Measurements from ENCODE around the gene RGS8.
"Not testable (repeated sequence)": the region's sequence is repeated elsewhere in the genome, so short reads cannot be mapped to it uniquely, and the experiment has no call there.

The RGS8 gene

DNA sequence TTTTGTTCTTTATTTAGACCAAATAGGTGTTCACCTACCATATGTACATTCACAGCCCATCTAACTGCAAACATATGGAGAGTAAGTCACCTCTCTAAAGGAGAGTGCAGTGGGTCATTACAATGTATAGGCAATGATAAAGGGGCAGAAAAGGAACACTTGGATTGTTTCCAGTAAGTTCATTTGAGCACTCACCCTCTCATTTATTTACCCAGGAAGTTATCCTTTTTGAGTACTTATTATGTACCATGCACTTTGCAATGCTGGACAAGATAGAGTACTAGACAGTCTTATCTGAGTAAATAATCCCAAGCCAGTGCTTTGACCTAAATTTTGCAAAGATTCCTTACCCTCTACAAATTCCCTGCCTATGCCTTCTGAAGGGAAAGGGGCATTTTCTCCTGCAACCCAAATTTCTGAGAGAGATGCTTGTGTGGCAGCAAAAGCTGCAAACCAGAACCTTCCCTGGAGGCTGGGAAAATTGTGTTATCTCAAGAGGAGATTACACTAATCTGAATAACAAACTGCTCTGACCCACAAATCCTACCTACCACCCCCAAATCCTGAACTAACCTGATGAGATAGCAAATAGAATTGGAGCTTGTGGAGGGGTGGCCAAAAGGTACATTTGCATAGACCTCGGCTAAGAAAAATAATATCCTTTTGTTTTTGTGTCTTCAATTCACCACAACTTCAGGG is 18.6 kb upstream of the RGS8 start:
- DNase-seq (ENCODE audit: low read depth): no peak

DNA sequence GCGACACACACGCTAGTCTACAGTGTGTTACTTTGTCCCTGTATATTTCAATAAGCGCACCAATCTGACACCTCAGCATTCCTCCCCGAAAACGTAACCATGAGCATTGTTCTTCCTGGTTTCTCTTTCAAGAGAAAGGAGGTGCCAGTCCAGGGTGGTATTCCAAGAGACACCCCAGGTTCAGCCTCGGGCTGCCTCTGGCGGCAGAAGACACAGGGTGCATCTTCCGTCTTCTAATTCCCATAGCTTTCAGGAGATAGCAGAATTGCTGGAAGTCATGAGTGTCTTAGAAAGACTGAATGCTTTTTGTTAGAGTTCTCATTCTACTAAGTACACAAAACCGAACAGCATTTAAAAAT is 15.9 kb upstream of the RGS8 start:
- no peak for DNase-seq (ENCODE audit: low read depth)

DNA sequence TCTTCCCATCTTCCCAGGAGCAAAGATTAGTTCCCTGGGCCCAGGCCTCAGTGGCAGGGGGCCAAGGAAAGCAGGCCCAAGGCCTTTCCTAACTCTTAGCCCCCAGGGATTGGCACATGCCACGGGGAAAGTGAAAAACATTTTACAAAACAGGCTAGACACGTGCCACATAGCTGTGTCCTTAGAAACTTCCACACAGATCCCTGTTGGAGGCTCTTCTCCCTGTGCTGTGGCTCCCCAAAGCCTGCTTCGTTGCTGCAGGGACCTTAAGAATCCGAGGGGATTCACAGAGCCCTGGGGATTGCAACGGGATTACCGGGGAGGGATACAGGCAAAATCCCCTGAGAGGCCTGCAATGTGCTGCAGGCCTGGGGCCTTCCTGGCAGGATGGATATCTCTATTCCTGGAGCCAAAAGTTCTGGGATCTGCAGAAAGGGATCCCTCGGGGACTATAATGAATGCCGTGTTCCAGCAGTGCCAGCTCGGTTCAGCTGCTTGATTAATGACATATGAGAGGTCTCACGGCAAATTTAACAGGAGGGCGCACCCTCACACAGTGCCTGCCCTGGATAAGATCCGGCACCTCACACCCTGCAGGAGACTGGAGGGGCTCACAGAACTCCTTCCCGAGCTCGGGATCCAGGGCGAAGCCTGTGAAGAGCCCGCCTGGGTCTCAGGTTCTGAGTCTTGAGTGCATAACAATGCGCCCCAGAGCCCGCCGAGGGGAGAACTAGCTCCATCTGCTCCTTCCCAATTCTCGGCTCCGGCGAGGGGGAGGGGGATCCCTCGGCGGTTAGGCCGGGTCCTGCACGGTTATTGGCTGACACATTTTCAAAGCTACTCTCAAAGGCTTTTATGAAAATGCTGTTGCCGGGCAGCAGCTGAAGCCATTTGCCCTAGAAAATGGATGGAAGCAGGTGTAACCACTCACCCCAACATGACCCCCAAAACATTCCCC is 15.3 kb upstream of the RGS8 start:
- DNase-seq (ENCODE audit: low read depth): no peak

DNA sequence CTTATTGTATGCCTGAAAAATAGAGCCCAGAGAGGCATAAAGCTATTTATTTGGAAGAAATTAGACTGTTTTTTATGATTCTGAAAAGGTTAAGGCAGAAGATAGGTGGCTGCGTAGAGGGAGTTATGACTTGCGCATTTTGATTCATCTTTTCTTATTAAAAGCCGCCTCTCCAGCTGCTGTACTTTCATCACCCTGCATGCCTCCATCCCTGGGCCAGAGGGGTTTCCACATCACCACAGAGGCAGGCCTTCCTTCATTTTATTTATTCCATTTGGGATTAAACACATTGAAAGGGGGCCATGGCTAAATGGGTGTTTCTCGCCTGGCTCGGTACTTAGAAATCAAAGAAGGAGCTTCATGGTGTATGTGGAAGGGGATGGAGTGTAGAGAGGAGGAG is 14.6 kb upstream of the RGS8 start:
- DNase-seq (ENCODE audit: low read depth): no peak

DNA sequence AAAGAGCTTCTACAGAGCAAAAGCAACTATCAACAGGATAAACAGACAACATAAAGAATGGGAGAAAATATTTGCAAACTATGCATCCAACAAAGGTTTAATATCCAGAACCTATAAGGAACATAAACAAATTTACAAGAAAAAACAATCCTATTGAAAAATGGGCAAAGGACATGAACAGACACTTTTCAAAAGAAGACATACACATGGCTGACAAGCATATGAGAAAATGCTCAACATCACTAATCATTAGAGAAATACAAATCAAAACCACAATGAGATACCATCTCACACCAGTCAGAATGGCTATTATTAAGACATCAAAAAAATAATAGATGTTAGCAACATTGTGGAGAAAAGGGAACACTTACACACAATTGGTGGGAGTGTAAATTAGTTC is 8.8 kb upstream of the RGS8 start:
- DNase-seq (ENCODE audit: low read depth): not testable (repeated sequence)

DNA sequence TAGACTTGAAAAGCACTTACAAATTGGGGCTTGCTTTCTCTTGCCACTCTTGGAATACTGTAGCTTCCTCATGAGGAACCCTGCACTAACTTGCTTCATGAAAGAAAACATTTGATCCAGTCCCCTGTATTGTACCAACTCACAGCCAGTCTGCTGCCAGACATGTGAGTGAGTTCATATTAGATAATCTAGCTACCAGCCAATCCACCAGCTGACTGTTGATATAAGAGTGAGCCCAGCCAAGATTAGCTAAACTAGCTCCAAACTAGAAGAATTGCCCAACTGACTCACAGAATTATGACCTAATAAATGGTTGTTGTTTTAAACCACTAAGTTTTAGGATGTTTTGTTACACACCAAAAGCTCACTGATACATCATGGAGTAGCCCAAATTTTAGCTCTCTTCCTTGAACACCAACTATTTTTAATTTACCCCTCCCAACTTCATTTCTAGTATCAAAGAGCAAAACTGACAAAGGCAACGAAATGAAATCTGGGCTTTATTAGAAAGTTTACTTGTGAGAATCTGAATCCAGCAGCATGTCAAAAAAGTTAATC is 6.6 kb upstream of the RGS8 start:
- no peak for DNase-seq (ENCODE audit: low read depth)

DNA sequence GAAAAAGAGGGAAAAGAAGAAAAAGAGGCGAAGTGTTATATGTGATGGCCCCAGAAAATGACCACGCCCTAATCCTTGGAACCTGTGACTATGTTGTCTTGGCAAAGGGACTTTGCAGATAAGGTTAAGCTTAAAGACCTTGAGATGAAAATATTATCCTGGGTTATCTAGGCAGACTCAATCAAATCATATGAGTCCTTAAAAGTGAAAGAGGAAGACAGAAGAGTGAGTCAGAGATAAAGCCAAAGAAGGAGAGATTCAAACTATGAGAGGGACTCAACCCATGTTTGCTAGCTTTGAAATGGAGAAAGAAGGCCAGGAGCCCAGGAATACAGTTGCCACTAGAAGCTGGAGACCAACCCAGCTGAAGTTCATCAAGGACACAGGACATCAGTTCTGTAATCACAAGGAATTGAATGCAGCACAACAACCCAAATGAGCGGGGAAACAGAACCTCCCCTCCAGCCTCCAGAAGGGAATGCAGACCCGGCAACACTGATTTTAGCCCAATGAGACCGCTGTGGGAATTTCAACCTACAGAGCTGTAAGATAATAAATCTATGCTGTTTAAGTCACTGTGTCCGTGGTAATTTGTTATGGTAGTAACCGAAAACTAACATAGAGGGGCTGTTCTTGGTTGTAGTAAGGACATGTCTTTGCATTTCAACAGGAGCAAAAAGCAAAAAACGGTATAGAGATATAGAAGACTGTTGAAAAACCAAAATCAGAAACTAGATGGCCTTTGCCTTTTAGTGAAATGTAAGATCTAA is 4.2 kb upstream of the RGS8 start:
- DNase-seq (ENCODE audit: low read depth): no peak

DNA sequence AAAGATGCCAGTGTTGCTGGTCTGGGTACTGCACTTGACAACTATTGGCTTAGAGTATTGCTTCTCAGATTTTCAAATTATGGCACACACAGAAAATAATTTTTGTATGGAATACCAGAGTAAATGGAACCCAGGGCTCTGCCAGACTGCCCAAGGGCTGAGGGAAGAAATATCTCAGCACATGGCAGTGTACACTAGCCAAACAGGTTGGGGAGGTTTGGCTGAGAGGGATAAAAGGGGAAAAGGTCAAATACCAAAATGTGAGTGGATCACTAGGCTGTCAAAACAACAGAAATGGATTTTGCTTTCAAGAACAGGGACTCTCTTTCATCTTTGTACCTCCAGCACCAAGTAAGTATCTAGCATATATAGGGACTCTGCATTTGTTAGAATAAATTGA is 3.0 kb upstream of the RGS8 start:
- no peak for DNase-seq (ENCODE audit: low read depth)

DNA sequence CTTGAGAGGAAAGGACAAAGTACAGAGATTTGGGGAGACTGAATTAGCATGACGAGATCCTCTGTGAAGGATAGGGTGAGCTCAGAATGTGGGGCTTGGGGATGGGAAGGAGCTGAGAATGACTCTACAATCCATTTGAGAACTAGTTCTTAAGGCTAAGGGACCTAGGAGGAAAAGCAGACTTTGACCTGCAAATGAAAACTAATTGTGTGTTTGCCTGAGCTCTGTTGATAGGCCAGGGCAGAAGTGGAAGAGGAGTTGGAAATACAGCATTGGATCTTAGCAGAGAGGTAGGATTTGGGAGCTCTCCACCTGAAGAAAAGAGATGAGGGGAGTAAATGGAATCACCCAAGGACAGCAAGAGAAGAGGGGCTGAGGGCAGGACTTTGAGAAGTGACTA is 2.1 kb upstream of the RGS8 start:
- DNase-seq (ENCODE audit: low read depth): no peak

DNA sequence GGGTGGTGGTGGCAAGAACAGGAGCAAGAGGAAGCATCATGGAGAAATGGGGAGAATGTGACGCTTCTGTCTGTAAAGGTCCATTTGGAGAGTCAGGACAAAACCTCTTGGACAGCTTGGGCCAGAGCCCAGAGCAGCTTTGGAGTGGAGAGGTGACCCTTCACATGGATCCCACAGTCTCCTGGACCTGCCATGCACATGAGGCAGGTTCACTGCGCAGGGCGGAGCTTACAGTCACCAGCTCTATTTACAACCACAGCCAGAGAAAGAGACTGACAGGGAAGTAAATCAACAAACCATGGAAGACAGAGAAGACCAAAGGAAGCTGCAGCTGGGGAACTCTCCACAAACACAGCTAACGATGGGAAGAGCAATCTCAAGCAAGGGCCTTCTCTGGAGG is 828 bp upstream of the RGS8 start:
- DNase-seq (ENCODE audit: low read depth): no peak

DNA sequence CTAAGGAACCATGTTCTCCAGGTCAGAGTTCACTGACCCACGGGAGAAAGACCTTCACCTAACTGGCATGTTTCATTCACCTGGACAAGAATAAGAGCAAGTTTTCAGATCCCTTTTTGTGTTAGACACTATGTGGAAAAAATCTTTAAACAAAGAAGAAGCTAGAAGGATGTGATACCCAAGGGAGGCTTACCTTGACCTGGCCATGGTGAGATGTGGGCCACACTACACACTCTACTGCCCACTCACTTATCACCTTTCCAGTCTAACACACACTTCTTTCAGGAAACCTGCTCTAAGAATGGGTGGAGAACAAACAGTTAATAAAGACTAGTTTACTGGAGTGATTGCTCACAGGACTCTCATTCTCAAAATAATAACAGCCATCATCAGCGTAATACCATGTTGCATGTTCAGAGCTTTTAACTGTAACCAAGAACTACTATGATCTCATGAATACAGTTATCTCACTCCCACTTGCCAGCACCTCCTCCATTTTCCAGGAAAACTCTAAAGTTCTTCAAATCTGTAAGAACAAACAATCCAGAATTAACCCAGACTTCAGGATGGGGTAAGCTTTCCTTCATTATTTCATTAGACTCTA is 1.4 kb downstream of the RGS8 start:
- no peak for DNase-seq (ENCODE audit: low read depth)

DNA sequence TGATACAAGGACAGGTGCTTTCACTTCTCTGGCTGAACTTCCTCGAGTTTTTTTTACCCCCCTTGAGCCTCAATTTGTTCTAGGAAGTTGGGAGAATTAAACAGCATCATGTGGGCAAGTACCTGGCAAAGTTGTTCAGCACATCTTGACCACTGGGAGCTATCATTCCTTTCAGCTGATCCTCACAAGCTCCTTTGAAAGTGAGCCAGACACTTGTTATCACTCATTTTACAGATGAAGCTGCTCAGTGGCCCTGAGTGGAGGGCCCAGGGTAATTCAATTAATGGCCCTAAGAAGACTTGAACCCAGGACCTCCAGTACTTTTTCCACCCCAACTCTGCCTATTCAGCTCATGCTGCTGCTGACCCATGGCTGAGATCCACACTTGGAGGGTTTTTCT is 2.0 kb downstream of the RGS8 start:
- no peak for DNase-seq (ENCODE audit: low read depth)

DNA sequence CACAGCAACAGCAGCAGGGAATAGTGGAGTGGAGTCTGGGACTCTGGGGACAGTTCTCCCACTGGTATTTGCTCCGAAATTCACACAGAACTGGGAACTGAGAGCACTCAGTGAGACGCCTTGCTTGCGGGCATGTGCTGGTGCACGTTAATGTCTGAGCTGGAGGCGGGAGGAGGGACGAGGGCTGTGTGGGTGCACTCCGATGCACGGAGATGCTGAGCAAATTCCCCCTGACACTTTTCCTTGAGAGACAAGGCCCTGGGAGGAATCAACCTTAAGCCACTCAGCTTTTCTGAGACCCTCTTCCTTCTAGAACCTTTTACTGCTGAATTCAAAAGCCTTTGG is 2.8 kb downstream of the RGS8 start:
- no peak for DNase-seq (ENCODE audit: low read depth)

DNA sequence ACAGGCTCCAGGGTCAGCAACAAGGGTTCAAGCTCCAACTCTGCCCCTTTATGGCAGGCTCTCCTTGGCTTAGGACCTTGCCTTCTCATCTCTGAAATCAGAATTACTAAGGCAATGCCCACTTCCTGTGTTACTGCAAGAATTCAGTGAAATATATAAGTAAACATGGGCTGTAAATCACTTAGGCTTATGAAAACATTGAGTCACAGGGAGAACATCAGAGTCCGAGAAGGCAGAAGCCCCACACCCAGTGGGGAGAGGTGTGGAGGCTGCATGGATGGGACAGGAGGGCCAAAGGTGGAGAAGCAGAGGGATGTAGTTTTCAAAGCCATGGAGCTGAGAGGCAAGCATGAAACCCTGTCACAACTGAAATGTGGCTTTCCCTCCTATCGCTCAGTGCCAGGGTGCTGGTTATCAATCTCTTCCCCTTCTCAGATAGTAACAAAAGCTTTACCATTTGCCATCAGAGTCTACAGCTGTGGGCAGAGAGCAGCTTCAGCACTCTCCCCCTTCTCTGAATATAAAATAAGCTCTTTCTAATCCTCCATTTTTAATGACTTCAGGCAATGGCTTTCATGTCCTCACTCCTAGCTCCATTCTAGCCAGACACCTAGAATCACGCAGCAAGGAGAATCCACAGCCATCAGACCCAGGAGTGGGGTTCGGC is 3.4 kb downstream of the RGS8 start:
- no peak for DNase-seq (ENCODE audit: low read depth)

DNA sequence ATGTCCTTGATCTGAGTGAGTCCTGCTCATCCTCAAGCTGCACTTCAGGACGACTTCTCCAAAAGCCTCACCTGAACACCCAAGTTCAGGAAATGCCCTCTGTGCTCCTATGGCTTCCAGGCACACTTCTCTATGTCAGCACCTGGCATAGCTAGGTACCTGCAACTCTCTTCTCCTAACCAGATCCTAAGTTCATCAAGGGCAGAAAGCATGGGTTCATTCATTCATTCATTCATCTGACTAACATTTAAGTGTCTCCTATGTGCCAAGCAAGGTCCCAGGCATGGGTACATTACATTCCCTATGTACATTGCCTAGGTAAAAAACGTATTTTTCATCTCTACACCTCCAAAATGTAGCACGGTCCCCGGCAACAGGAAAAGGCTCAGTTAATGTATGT is 4.0 kb downstream of the RGS8 start:
- no peak for DNase-seq (ENCODE audit: low read depth)

DNA sequence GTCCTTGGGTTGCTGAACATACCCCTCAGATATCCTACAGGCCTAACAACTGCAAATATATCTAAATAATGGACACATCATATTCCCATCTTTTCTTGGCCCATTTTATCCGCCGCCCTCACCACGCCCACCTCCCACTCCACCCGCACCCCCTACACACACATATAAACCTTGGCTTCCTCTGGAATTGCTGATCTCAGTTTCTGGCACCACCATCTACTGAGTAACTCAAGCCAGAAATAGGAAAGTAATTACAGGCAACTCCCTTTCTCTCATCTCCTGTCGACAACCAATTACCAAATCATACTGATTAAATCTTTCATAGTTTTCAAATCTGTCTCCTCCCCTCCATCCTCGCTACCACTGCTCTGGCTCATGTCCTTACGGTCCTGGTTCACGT is 4.7 kb downstream of the RGS8 start:
- DNase-seq (ENCODE audit: low read depth): no peak

DNA sequence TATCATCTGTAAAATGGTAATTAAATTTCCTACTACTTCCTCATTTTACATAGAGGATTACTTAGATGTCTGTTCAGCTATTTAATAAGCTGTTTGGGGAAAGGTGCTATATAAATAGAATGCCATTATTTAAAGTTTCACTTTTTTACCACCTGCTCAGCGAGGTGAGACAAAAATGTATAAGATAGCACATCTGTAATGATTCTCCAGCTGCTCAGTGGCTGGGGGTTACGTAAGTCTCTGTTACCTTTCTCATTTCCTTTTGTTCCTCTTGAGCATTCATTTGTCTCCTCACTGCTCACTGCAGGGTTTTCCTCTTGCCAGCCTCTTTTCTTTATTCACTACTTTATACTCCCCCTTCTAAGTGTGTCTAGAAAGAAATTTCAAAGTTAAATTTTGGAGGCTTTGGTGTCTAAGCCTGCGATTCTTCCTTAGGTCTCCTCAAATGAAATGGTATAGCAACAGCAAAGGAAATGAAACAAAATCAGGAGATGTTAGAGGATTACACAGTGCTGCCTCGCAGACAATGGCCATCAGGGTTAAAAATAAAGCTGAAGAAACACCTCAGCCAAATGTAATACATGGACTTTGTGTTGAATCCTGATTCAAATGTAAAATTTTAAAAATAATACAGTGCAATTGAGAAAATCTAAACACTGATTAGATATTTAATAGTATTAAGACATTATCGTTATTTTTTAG is 6.8 kb downstream of the RGS8 start:
- no peak for DNase-seq (ENCODE audit: low read depth)

DNA sequence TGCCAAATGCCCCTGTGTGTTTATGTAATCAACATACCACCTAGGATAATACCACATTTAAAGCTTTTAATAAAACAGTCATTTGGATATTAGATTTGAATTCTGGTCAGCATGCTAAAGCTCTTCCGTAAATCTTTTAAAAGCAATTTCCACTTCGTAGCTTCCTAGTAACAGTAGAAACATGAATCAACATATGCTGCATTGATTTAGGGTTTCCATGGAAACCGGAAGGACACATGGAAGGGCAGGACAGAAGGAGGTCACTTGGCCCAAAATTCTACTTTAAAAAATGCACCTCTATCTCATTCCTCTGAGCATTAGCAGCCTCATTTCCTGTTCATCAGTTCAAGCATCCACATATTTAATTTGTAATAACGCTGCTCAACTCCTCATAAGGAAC is 8.1 kb downstream of the RGS8 start:
- no peak for DNase-seq (ENCODE audit: low read depth)

DNA sequence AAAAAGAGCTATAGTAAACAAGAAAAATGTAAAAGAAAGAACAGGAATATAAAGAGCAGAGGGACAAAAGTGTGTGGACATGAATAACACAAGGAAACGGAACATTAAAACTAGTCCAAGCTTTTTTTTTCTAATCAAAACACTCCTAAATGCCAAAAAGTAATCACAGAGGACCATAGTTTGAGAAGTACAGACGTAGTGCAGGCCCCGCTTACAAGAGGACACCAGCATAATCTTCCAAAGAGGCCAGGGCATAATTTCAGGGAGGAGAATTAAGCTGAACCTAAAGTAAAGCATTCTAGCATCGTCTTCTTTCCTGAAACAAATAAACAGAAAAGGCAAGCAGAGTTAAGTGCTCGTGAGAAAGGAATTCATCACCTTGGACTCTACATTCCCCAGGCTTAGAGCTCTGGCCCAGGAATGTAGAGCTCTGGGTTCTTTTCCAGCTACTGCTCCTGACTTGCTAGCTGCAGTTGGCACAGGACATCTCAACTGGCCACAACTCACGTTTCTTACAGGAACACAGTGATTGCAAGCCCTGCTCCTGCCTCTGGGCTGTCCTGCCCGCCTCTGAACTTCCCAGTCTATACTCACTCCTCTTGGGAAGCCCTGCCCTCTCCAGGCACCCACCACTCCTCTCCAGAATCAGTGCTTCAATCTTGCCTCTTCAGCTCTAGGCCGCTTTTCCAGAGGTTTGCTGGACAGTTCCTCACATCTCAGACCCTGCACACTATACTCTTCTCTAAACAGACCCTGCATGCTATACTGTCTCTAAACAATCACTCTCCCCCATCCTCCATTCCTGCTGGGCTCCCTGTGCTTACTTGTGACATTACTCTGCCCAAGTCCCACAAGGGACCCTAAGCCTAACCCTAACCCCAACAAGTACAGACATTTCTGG is 9.8 kb downstream of the RGS8 start:
- DNase-seq (ENCODE audit: low read depth): no peak

DNA sequence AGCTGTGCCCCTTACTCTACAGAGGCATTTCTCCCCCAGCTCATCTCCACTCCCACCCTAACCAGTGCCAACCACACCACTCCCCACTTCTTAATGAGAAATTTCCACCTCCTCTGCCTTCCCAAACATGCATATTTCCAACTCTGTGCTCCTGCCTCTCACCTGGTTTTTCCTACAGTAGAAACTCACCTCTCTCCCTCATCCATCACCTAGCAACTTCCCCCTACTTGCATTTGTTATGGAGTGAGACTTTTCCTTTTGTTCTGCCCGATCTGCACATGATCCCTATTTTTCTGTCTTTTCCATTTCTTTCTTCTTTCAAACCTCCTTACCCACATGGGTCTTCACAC is 11.9 kb downstream of the RGS8 start:
- no peak for DNase-seq (ENCODE audit: low read depth)
